HPDE6-E6E7 (cell line): ENCODE results near the gene RNASE13.
A peak's percentile ranks its signal among the peaks of the same experiment; 100 is the strongest.
"Not testable (repeated sequence)": the region's sequence is repeated elsewhere in the genome, so short reads cannot be mapped to it uniquely, and the experiment has no call there.

ENCODE experiments used
- DNase-seq: peaks from one replicate; pipeline ENCODE4 v3.0.0; 2011; ENCODE audit warnings: missing footprints; ENCODE audit errors: extremely low spot score

Gene RNASE13

DNA sequence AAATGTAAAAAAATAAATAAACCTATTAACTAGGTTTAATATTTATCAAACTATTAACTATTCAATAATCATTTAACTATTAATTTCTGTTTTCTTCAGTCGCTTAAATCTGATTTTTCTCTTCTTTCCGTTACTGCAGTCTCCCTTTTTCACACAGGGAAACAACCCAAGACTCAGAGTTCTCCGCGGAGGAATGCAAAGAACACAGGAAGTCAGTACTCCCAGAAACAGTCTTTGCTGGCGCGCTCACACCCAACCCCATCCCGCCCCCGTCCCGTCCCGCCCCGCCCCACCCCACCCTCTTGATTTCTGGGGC is 45.2 kb downstream of the RNASE13 start:
- DNase-seq: no peak

DNA sequence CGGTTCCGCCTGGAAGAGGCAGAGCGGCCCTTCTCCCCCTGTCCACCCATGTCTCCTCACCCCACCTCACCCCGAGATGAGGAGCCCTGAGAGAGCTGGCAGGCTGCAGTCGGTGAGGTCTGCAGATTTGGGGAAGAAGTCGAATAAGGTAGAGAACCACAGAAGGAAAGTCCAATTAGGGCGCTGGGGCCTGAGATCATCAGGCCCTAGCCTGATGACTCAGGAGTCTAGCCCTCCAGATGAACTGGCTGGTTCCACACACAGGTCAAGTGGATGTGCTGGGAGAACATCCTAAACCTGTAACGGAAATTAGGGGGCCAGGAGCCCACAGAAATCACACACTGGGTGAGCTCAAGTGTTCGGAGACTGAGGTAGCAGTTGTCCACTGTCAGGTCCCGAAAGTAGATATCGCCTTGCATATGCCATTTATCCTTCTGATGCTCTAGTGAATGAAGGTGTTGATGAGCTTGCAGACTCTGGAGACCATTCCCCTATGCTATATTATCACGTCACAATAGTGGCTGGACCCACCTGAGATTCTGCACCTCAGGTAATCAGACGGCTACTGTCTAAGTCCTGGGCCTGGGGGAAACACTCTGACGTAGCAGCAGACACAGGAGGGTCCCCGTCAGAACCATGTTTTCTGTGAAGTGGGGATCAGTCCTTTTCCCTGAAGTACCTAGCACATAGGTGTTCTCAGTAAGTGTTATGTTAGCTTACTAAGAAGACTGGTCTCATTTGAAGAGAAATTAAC is 45.7 kb downstream of the RNASE13 start:
- no peak for DNase-seq

DNA sequence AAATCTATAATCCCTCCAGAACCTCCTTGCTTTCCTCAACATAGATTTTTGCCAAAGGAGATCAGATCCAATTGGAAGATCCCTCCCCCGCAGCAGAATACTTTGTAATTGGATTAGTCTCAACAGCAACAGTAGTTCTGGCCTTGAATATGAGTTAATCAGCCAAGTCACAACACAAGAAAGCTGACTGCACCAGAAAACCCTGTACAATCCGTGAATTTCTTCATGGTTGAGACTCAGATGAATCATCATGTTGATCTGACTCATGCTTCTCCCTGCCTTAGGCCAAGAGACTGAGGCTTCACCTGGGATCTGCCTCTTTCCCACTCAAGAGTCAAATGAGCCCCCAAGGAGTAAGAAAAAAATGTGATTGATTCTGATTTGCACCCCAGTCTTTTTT is 47.8 kb downstream of the RNASE13 start:
- peak; percentile 96 for DNase-seq

- DNase-seq: not testable (repeated sequence)
Observed at GRCh38 chr14:20985650-20986049, 49.0 kb downstream of the RNASE13 start.
